Loucy (cell line): Measurements from ENCODE around the gene OR2T34.

ENCODE experiments used
- H2AFZ ChIP-seq: fragments of 200-600 bp; sonication (generic); 2 replicates; pipeline ENCODE4 v1.6.0; 2016; ENCODE audit warnings: antibody characterized with exemption, mild to moderate bottlenecking, low read length, moderate library complexity
- H3F3A ChIP-seq: fragments of 200-600 bp; 2 replicates; pipeline ENCODE4 v1.6.0; 2016; ENCODE audit warnings: antibody characterized with exemption, low read depth, mild to moderate bottlenecking
- H3K27me3 ChIP-seq: fragments of 200-600 bp; sonication (generic); 2 replicates; pipeline ENCODE4 v1.6.1; 2014; ENCODE audit warnings: low read length, mild to moderate bottlenecking; ENCODE audit not compliant: insufficient read depth, poor library complexity, severe bottlenecking
- H3K36me3 ChIP-seq: fragments of 200-600 bp; sonication (generic); 2 replicates; pipeline ENCODE4 v1.6.1; 2016; ENCODE audit warnings: low read length; ENCODE audit not compliant: insufficient read depth
- H3K4me1 ChIP-seq: fragments of 200-600 bp; sonication (generic); 2 replicates; pipeline ENCODE4 v1.5.1; 2014; ENCODE audit warnings: low read length, mild to moderate bottlenecking; ENCODE audit not compliant: insufficient read depth, poor library complexity, severe bottlenecking
- H3K4me2 ChIP-seq: fragments of 200-600 bp; sonication (generic); 2 replicates; pipeline ENCODE4 v1.6.0; 2014; ENCODE audit warnings: antibody characterized with exemption, low read length, low read depth, mild to moderate bottlenecking; ENCODE audit not compliant: poor library complexity, severe bottlenecking
- H3K4me3 ChIP-seq: fragments of 200-600 bp; sonication (generic); 2 replicates; pipeline ENCODE4 v1.5.1; 2014; ENCODE audit warnings: low read length, mild to moderate bottlenecking, mixed read lengths; ENCODE audit not compliant: poor library complexity, severe bottlenecking
- H3K79me2 ChIP-seq: fragments of 200-600 bp; sonication (generic); 2 replicates; pipeline ENCODE4 v1.6.1; 2014; ENCODE audit warnings: low read length; ENCODE audit not compliant: insufficient read depth
- H3K9ac ChIP-seq: fragments of 200-600 bp; sonication (generic); 2 replicates; pipeline ENCODE4 v1.6.0; 2014; ENCODE audit warnings: mild to moderate bottlenecking, low read depth, low read length, moderate library complexity; ENCODE audit not compliant: poor library complexity, severe bottlenecking
- H3K9me2 ChIP-seq: fragments of 200-600 bp; sonication (generic); replicated peaks from 2 replicates; pipeline ENCODE4 v1.6.1; 2016; ENCODE audit warnings: low read depth, low read length, mixed read lengths
- H3K9me3 ChIP-seq: fragments of 200-600 bp; sonication (generic); 2 replicates; pipeline ENCODE4 v1.6.1; 2014; ENCODE audit warnings: mild to moderate bottlenecking, antibody characterized with exemption, low read length, low read depth; ENCODE audit not compliant: insufficient read depth
- H4K20me1 ChIP-seq: fragments of 200-600 bp; sonication (generic); 2 replicates; pipeline ENCODE4 v1.6.0; 2014; ENCODE audit warnings: antibody characterized with exemption, low read length, mild to moderate bottlenecking; ENCODE audit not compliant: insufficient read depth, poor library complexity, severe bottlenecking
- CTCF ChIP-seq: fragments of 200-600 bp; sonication (generic); conservative IDR thresholded peaks from 2 replicates; pipeline ENCODE4 v1.5.1; 2014; ENCODE audit warnings: mild to moderate bottlenecking, antibody characterized with exemption, low read length
- EZH2phosphoT487 ChIP-seq: fragments of 200-600 bp; IDR thresholded peaks from 2 replicates; pipeline ENCODE4 v1.6.1; 2018; ENCODE audit warnings: antibody characterized with exemption, mild to moderate bottlenecking, moderate library complexity, borderline replicate concordance

Gene OR2T34

GRCh38 chr1:248610301-248610700 is 35.7 kb upstream of the OR2T34 start:
- TF ChIP-seq CTCF: no peak
- TF ChIP-seq EZH2phosphoT487: no peak
- Histone ChIP-seq H3K4me1 (no peaks in the 10 kb centered on the region), H2AFZ (no peak overlapping the region), H3K9ac (no peak overlapping the region), H3K36me3 (no peaks in the 10 kb centered on the region), H3K9me3 (no peaks in the 10 kb centered on the region), H3K79me2 (no peaks in the 10 kb centered on the region), H3K4me3 (no peak overlapping the region), H3K9me2 (no peaks in the 10 kb centered on the region), H3K4me2 (no peak overlapping the region), H3F3A (no peaks in the 10 kb centered on the region), H4K20me1 (no peaks in the 10 kb centered on the region), H3K27me3 (no peaks in the 10 kb centered on the region)

- H3K9ac ChIP-seq: no peak overlapping the region
- H3K27me3 ChIP-seq: no peaks in the 10 kb centered on the region
- H3K4me2 ChIP-seq: no peak overlapping the region
- no peaks in the 10 kb centered on the region for H3F3A ChIP-seq
- H3K79me2 ChIP-seq: no peaks in the 10 kb centered on the region
- no peaks in the 10 kb centered on the region for H3K9me2 ChIP-seq
- H3K4me1 ChIP-seq: no peaks in the 10 kb centered on the region
- H3K4me3 ChIP-seq: no peak overlapping the region
- no peaks in the 10 kb centered on the region; the same call in 1 of the 2 replicates for H3K9me3 ChIP-seq
- no peaks in the 10 kb centered on the region for H4K20me1 ChIP-seq
- no peak overlapping the region for H2AFZ ChIP-seq
- no peak for TF ChIP-seq CTCF
- no peak for TF ChIP-seq EZH2phosphoT487
- H3K36me3 ChIP-seq: no peaks in the 10 kb centered on the region
Observed at GRCh38 chr1:248599396-248599795, 24.8 kb upstream of the OR2T34 start.

GRCh38 chr1:248597589-248597988 is 23.0 kb upstream of the OR2T34 start, which contains the start of gene OR2T10:
Gene OR2T10 (minus strand): TSS chr1:248597700. CDS start chr1:248593768, 3,932 bp downstream.
- no peak within 1 kb of the TSS for H3K4me2 ChIP-seq
- no peaks in the 10 kb centered on the region for H3F3A ChIP-seq
- H3K9me2 ChIP-seq: no peaks in the 10 kb centered on the region
- no peaks in the 10 kb centered on the region for H3K27me3 ChIP-seq
- no peaks in the 10 kb centered on the region for H3K4me1 ChIP-seq
- no peak within 1 kb of the TSS for H2AFZ ChIP-seq
- H3K79me2 ChIP-seq: no peaks in the 10 kb centered on the region
- TF ChIP-seq EZH2phosphoT487 (no peak), CTCF (no peak)
- H3K4me3 ChIP-seq: no peak within 1 kb of the TSS
- no peak within 1 kb of the TSS for H3K9ac ChIP-seq
- no peaks in the 10 kb centered on the region for H3K36me3 ChIP-seq
- H4K20me1 ChIP-seq: no peaks in the 10 kb centered on the region
- no peaks in the 10 kb centered on the region; the same call in 1 of the 2 replicates for H3K9me3 ChIP-seq
